GM12801 (cell line): ENCODE measurements around the gene C11orf87.

Experiments
- CTCF ChIP-seq: IDR thresholded peaks from one replicate; pipeline ENCODE4 v1.5.1; 2011; ENCODE audit warnings: control low read depth; ENCODE audit not compliant: insufficient read length; ENCODE audit errors: extremely low read depth

C11orf87 gene

GRCh38 chr11:109443052-109443451, 21.1 kb downstream of the C11orf87 start:
- no peak for TF ChIP-seq CTCF

DNA sequence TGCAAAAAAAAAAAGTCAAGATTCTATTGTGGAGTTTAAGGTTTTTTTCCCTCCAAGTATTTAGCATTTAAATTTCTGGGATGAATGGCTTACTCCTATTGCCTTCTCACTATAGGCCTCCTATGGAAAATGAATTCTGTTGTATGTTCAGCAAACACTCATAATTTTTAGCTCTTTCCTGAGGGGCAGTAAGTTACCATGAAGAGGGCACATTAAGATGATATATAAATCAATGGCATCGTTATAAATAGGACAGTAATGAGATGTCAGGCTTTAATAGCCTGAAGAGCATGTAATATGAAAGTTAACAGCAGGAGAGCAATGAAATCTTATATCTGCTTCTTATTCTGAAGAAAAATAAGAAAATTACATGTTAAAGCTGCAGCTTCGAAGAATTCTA, 32.9 kb downstream of the C11orf87 start:
- no peak for TF ChIP-seq CTCF
